Nucleus accumbens (tissue), 56 donors: Measurements from ENCODE around the gene LRRC71.

Experiments used
- DNase-seq, 56 donors: peaks; one replicate each; lab custom pipeline; 2025; lab: John Stamatoyannopoulos, UW

LRRC71 gene

GRCh38 chr1:156920233-156921052 lies at the start of gene LRRC71:
LRRC71 (plus strand) TSS chr1:156920632; CDS start chr1:156920804, 172 bp downstream.
- DNase-seq: peak in 35 of 56 donors; percentile 5 to 78 (median 27)

GRCh38 chr1:156873659-156874058 lies 46.8 kb upstream of the LRRC71 start:
- no peak for DNase-seq

GRCh38 chr1:156874142-156874541 lies 46.3 kb upstream of the LRRC71 start:
- no peak for DNase-seq

- no peak for DNase-seq
Measured at GRCh38 chr1:156874572-156875340, 45.7 kb upstream of the LRRC71 start.

- DNase-seq: no peak
Measured at GRCh38 chr1:156875341-156875615, 45.2 kb upstream of the LRRC71 start.

- DNase-seq: no peak
Measured at GRCh38 chr1:156876281-156876680, 44.2 kb upstream of the LRRC71 start.

GRCh38 chr1:156877433-156878170 lies 42.8 kb upstream of the LRRC71 start:
- DNase-seq: no peak

GRCh38 chr1:156879876-156880275 lies 40.6 kb upstream of the LRRC71 start:
- no peak for DNase-seq

GRCh38 chr1:156880473-156880872 lies 40.0 kb upstream of the LRRC71 start:
- no peak for DNase-seq

GRCh38 chr1:156881101-156881500 lies 39.3 kb upstream of the LRRC71 start:
- DNase-seq: no peak

GRCh38 chr1:156881663-156882062 lies 38.8 kb upstream of the LRRC71 start:
- DNase-seq: no peak

- no peak for DNase-seq
Measured at GRCh38 chr1:156882543-156882942, 37.9 kb upstream of the LRRC71 start.

- no peak for DNase-seq
Measured at GRCh38 chr1:156883919-156884318, 36.5 kb upstream of the LRRC71 start.

GRCh38 chr1:156884560-156885184 lies 35.8 kb upstream of the LRRC71 start:
- no peak for DNase-seq

- DNase-seq: no peak
Measured at GRCh38 chr1:156885314-156885713, 35.1 kb upstream of the LRRC71 start.

- DNase-seq: no peak
Measured at GRCh38 chr1:156885880-156886355, 34.5 kb upstream of the LRRC71 start.

- DNase-seq: no peak
Measured at GRCh38 chr1:156886583-156887281, 33.7 kb upstream of the LRRC71 start.

GRCh38 chr1:156887317-156887716 lies 33.1 kb upstream of the LRRC71 start:
- DNase-seq: no peak

GRCh38 chr1:156887734-156888133 lies 32.7 kb upstream of the LRRC71 start:
- DNase-seq: no peak
